Measurements from ENCODE around the gene PIEZO2. TPM values are rescaled to one million over a fixed set of nuclear protein-coding genes. Genes with fewer than 3 reads are reported as not detected.

The PIEZO2 gene
- polyA plus RNA-seq, 1 experiment = 2.8 TPM

DNA sequence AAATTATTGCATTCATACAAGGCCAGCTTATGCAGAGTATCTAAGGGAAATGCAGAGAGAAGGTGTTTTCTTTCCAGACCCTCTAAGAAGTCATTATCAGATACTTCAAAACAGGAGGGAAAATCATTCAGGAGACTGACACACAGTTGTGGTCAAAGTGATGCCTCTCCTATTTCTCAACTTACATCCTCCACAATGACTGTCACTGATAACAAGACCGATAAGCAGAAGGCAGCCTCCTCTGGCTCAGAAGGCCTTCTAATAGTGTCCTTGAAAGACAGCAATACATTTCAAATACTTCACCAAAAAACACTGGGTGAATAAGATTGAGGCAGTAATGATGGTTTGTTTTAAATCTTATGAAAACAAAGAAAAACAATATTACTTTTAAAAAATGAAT, 199.7 kb downstream of the PIEZO2 start:
- peaks cover 11% of the 10 kb centered on the region; the same call in 1 of the 2 replicates for H3K9me3 ChIP-seq (ENCODE audit: control insufficient read depth, insufficient read depth, low read length)
- TF ChIP-seq, protein P1, sequence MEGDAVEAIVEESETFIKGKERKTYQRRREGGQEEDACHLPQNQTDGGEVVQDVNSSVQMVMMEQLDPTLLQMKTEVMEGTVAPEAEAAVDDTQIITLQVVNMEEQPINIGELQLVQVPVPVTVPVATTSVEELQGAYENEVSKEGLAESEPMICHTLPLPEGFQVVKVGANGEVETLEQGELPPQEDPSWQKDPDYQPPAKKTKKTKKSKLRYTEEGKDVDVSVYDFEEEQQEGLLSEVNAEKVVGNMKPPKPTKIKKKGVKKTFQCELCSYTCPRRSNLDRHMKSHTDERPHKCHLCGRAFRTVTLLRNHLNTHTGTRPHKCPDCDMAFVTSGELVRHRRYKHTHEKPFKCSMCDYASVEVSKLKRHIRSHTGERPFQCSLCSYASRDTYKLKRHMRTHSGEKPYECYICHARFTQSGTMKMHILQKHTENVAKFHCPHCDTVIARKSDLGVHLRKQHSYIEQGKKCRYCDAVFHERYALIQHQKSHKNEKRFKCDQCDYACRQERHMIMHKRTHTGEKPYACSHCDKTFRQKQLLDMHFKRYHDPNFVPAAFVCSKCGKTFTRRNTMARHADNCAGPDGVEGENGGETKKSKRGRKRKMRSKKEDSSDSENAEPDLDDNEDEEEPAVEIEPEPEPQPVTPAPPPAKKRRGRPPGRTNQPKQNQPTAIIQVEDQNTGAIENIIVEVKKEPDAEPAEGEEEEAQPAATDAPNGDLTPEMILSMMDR (IDR thresholded peaks at IDR 0.05; ENCODE audit: low read depth, low read length) = no peak
- no peak for DNase-seq (ENCODE audit: low read depth, low spot score)
- ChIA-PET POLR2A (no interaction called here), CTCF (no interaction called here)
- H3K27ac ChIP-seq (ENCODE audit: low read depth, low read length) = no peak overlapping the region
- H3K4me3 ChIP-seq (ENCODE audit: low read depth, low read length) = no peak overlapping the region
- peaks cover 2% of the 10 kb centered on the region for H3K27me3 ChIP-seq (ENCODE audit: control insufficient read depth, insufficient read depth, low read length)

DNA sequence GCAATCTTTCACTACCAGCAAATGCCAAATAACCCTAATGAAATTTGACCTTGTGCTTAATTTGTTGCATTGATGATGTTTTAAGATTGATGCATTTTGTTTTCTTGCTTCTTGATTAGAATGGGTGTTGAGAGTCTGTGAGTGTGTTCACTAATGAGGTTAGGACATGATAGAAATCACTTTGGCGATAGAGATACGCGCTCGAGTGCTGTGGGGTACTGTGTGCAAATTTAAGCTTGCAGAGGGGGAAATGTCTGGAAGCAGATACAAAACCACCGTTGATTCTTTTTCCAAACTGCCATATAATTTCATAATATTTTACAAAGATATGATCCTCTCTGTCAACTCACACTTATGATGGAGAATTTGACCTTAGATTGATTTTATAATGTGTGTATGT, 200.9 kb downstream of the PIEZO2 start:
- TF ChIP-seq, protein P1 (IDR thresholded peaks at IDR 0.05; ENCODE audit: low read depth, low read length) = no peak
- Histone ChIP-seq H3K27me3 (ENCODE audit: control insufficient read depth, insufficient read depth, low read length) (peaks cover 2% of the 10 kb centered on the region), H3K9me3 (ENCODE audit: control insufficient read depth, insufficient read depth, low read length) (peaks cover 11% of the 10 kb centered on the region; the same call in 1 of the 2 replicates), H3K27ac (ENCODE audit: low read depth, low read length) (no peak overlapping the region), H3K4me3 (ENCODE audit: low read depth, low read length) (no peak overlapping the region)
- CTCF ChIA-PET = no interaction called here
- POLR2A ChIA-PET = no interaction called here
- no peak for DNase-seq (ENCODE audit: low read depth, low spot score)

DNA sequence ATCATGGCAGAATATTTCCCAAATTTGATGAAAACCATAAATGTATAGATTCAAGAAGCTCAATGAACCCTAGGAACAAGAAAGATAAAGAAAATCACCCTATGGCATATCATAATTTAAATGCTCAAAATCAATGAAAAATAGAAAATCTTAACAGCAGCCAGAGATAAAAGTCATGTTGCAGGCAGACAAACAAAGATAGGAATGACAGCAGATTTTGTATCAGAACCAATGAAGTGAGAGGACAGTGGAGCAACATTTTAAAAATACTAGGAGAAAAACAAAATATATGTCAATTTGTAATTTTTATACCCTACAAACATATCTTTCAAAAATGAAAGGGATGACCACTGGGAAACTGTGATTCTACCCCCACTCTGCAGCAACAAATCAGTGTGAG, 203.3 kb downstream of the PIEZO2 start:
- ChIA-PET CTCF (no interaction called here), POLR2A (no interaction called here)
- Histone ChIP-seq H3K27me3 (ENCODE audit: control insufficient read depth, insufficient read depth, low read length) (peaks cover 2% of the 10 kb centered on the region), H3K4me3 (ENCODE audit: low read depth, low read length) (no peak overlapping the region), H3K9me3 (ENCODE audit: control insufficient read depth, insufficient read depth, low read length) (peaks cover 11% of the 10 kb centered on the region; the same call in 1 of the 2 replicates), H3K27ac (ENCODE audit: low read depth, low read length) (no peak overlapping the region)
- TF ChIP-seq, protein P1 (IDR thresholded peaks at IDR 0.05; ENCODE audit: low read depth, low read length) = no peak
- DNase-seq (ENCODE audit: low read depth, low spot score) = no peak

DNA sequence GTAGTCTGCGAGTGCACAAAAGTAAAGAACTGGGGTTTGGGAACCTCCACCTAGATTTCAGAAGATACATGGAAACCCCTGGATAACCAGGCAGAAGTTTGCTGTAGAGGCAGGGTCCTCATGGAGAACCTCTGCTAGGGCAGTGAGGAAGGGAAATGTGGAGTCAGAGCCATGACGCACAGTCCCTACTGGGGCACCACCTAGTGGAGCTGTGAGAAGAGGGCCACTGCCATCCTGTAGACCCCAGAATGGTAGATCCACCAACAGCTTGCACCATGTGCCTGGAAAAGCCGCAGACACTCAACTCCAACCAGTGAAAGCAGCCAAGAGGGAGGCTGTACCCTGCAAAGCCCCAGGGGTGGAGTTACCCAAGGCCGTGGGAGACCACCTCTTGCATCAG, 206.4 kb downstream of the PIEZO2 start:
- no peak overlapping the region for H3K27ac ChIP-seq (ENCODE audit: low read depth, low read length)
- ChIA-PET POLR2A (no interaction called here), CTCF (no interaction called here)
- no peak overlapping the region for H3K4me3 ChIP-seq (ENCODE audit: low read depth, low read length)
- TF ChIP-seq, protein P1 (IDR thresholded peaks at IDR 0.05; ENCODE audit: low read depth, low read length) = no peak
- peaks cover 11% of the 10 kb centered on the region; the same call in 1 of the 2 replicates for H3K9me3 ChIP-seq (ENCODE audit: control insufficient read depth, insufficient read depth, low read length)
- H3K27me3 ChIP-seq (ENCODE audit: control insufficient read depth, insufficient read depth, low read length) = no peaks in the 10 kb centered on the region
- DNase-seq (ENCODE audit: low read depth, low spot score) = no peak

DNA sequence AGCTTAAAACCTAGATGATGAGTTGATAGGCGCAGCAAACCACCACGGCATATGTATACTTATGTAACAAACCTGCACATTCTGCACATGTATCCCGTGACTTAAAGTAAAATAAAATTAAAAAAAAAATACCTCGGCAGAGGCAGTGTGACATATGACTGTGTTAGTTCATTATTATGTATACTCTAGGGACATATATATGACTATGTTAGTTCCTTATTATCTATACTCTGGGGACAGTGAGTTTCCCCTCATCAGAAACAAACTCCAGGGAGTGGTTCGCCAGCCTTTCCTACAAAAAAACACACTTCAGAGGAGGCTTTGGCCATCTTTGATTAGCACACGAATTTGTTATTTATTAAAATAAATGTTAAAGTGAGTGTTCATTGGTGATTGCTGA, 209.5 kb downstream of the PIEZO2 start:
- ChIA-PET POLR2A (no interaction called here), CTCF (interaction anchor here (0.7 kb wide), 1 partner anchor 214 kb away, joined by 3 read pairs; no protein-coding TSS in a partner anchor)
- no peak overlapping the region for H3K27ac ChIP-seq (ENCODE audit: low read depth, low read length)
- no peak for DNase-seq (ENCODE audit: low read depth, low spot score)
- H3K4me3 ChIP-seq (ENCODE audit: low read depth, low read length) = no peak overlapping the region
- TF ChIP-seq, protein P1 (IDR thresholded peaks at IDR 0.05; ENCODE audit: low read depth, low read length) = no peak
- no peaks in the 10 kb centered on the region for H3K27me3 ChIP-seq (ENCODE audit: control insufficient read depth, insufficient read depth, low read length)
- peaks cover 2% of the 10 kb centered on the region; the same call in 1 of the 2 replicates for H3K9me3 ChIP-seq (ENCODE audit: control insufficient read depth, insufficient read depth, low read length)
